ENCODE data around the gene PEAK1. TPM values are rescaled to one million over a fixed set of nuclear protein-coding genes. Genes with fewer than 3 reads are reported as not detected.

The PEAK1 gene
- total RNA-seq, 4 donors from 2014 or later: 51.1 to 82.2 (median 58.1) TPM

DNA sequence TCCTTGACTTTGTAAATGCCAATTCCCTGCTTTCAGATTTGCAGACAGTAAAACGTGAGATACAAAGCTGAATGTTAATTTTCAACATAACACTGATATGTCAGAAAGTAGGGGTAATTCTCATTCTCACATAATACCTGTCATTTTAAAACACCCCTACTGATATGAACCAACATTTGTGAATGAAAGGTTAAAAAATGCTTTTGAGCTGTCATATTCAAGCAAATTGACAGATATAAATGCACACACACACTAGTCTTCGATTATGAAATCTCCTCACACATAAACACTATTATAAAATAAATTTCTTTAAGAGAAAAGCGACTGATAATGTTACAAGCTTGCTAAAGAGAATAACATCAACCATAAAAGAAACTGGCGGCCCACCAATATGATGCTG lies 128.8 kb downstream of the PEAK1 start:
- Histone ChIP-seq H3K36me3 (no peaks in the 10 kb centered on the region), H3K27ac (no peak overlapping the region), H3K4me3 (no peak overlapping the region), H3K9me3 (no peaks in the 10 kb centered on the region), H3K4me1 (no peaks in the 10 kb centered on the region), H3K27me3 (no peaks in the 10 kb centered on the region)
- TF ChIP-seq EP300 (IDR thresholded peaks at IDR 0.05; ENCODE audit: low read depth) (no peak), POLR2A (IDR thresholded peaks at IDR 0.05) (no peak), POLR2AphosphoS5 (IDR thresholded peaks at IDR 0.05) (no peak)
- TF ChIP-seq, protein P1, sequence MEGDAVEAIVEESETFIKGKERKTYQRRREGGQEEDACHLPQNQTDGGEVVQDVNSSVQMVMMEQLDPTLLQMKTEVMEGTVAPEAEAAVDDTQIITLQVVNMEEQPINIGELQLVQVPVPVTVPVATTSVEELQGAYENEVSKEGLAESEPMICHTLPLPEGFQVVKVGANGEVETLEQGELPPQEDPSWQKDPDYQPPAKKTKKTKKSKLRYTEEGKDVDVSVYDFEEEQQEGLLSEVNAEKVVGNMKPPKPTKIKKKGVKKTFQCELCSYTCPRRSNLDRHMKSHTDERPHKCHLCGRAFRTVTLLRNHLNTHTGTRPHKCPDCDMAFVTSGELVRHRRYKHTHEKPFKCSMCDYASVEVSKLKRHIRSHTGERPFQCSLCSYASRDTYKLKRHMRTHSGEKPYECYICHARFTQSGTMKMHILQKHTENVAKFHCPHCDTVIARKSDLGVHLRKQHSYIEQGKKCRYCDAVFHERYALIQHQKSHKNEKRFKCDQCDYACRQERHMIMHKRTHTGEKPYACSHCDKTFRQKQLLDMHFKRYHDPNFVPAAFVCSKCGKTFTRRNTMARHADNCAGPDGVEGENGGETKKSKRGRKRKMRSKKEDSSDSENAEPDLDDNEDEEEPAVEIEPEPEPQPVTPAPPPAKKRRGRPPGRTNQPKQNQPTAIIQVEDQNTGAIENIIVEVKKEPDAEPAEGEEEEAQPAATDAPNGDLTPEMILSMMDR (IDR thresholded peaks at IDR 0.05): no peak
- 89 to 92% methylated on average over 4 of the region's 4 CpGs for WGBS, 2 donors (ENCODE audit: low coverage in 1 of 2)
- intact Hi-C loops (cut with DNase I; ENCODE audit: low total_unique reads): no loop called here
- no peak for DNase-seq
- in situ Hi-C loops (cut with MboI; ENCODE audit: low pct_ligation_motif_present in 1 of 4, low pct_unique_long_range_greater_than_20kb in 1 of 4, low sequenced_read_pairs in 3 of 4): no loop called here

DNA sequence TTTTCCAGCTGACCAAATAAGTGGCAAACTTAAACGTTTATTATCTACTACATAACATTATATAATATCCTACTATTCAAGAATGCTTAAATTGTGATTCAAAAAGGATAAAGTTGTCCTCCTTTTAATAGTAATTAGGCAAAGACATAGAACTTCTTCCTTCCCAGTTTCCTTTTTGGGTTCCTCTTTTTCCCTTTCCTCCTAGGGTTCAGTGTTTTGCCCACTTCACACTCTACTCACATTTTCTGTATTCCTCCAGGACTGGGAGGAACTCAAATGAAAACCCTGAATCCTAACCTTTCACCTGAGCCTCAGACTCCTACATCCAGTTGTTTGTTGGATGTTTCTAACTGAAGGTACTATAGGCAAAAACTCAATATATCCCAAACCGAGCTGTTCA lies 132.5 kb downstream of the PEAK1 start:
- 77 to 83% methylated on average over 2 of the region's 2 CpGs for WGBS, 2 donors (ENCODE audit: low coverage in 1 of 2)
- no peak for TF ChIP-seq POLR2A (IDR thresholded peaks at IDR 0.05)
- TF ChIP-seq, protein P1 (IDR thresholded peaks at IDR 0.05): no peak
- no peak for TF ChIP-seq EP300 (IDR thresholded peaks at IDR 0.05; ENCODE audit: low read depth)
- no peak for TF ChIP-seq POLR2AphosphoS5 (IDR thresholded peaks at IDR 0.05)
- no peaks in the 10 kb centered on the region for H3K9me3 ChIP-seq
- H3K4me1 ChIP-seq: no peaks in the 10 kb centered on the region
- DNase-seq: no peak
- no peak overlapping the region for H3K27ac ChIP-seq
- no peaks in the 10 kb centered on the region for H3K27me3 ChIP-seq
- in situ Hi-C loops (cut with MboI; ENCODE audit: low pct_ligation_motif_present in 1 of 4, low pct_unique_long_range_greater_than_20kb in 1 of 4, low sequenced_read_pairs in 3 of 4): no loop called here
- H3K36me3 ChIP-seq: no peaks in the 10 kb centered on the region
- H3K4me3 ChIP-seq: no peak overlapping the region
- intact Hi-C loops (cut with DNase I; ENCODE audit: low total_unique reads): loop anchor here (10.0 kb wide), 1 partner anchor 727 kb away; no protein-coding TSS in a partner anchor

DNA sequence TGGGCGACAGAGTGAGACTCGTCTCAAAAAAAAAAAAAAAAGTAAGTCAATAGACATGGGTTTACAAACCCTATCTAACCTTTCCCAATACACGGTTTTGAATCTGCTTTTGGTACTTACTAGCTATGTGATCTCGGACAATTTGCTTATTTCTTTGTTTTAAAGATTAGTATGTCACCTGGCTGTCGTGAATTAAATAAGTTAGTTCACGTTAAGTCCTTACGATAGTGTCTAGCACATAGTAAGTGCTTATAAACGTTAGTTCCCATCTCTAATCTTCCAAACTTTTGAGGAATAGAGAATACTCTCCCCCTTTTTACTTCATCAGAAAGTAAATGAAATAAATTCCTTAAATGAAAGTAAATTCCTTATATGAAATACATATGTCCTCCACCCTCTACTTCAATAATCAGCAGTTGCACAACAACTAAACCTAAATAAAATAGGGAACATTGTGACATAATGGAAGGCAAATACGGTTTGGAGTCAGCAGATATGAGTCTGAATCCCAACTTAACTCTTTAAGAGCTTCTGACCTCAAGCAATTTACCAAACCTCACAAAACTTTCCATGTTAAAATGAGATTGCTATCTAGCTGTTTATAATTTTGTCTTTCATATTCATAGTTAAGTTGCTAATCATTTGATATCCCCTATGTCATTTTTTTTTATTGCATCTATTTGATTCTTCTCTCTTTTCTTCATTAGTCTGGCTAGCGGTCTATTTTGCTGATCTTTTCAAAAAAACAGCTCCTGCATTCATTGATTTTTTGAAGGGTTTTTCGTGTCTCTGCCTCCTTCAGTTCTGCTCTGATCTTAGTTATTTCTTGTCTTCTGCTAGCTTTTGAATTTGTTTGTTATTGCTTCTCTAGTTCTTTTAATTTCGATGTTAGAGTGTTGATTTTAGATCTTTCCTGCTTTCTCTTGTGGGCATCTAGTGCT lies 134.6 kb downstream of the PEAK1 start:
- no peaks in the 10 kb centered on the region for H3K27me3 ChIP-seq
- no peaks in the 10 kb centered on the region for H3K36me3 ChIP-seq
- TF ChIP-seq EP300 (IDR thresholded peaks at IDR 0.05; ENCODE audit: low read depth) (no peak), POLR2A (IDR thresholded peaks at IDR 0.05) (no peak), POLR2AphosphoS5 (IDR thresholded peaks at IDR 0.05) (no peak)
- TF ChIP-seq, protein P1 (IDR thresholded peaks at IDR 0.05): no peak
- 89% methylated on average over 12 of the region's 12 CpGs for WGBS, 2 donors (ENCODE audit: low coverage in 1 of 2)
- no peak overlapping the region for H3K4me3 ChIP-seq
- no peak overlapping the region for H3K27ac ChIP-seq
- peaks cover 0 to 3% (median 0%) of the 10 kb centered on the region in 4 donors for H3K4me1 ChIP-seq
- no peak for DNase-seq
- no peaks in the 10 kb centered on the region for H3K9me3 ChIP-seq
- intact Hi-C loops (cut with DNase I; ENCODE audit: low total_unique reads) (loop anchor here (10.0 kb wide), 1 partner anchor 729 kb away; no protein-coding TSS in a partner anchor), in situ Hi-C loops (cut with MboI; ENCODE audit: low pct_ligation_motif_present in 1 of 4, low pct_unique_long_range_greater_than_20kb in 1 of 4, low sequenced_read_pairs in 3 of 4) (no loop called here)

DNA sequence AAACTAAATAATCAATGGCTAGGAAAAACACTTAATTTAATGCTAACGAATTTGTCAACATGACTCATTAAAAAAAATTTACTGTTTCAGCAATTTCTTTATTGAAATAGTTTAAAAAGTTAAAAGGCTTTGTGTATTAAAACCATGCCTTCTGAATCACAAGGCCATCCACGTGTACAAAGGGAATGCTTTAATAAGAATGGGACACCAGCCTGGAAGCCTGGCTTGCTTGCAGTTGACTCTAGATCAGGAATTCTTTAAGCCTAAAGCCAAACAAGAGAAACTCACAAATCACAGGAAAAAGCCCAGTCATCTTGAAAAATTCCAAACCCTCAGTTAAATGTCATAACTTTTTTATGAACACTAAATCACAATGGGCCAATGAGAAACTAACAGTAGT lies 137.6 kb downstream of the PEAK1 start:
- DNase-seq: no peak
- Histone ChIP-seq H3K27ac (peak overlapping the region in 1 of 4 donors; percentile 41), H3K27me3 (no peaks in the 10 kb centered on the region), H3K36me3 (no peaks in the 10 kb centered on the region), H3K4me3 (no peak overlapping the region), H3K4me1 (peaks cover 0 to 3% (median 0%) of the 10 kb centered on the region in 4 donors), H3K9me3 (no peaks in the 10 kb centered on the region)
- in situ Hi-C loops (cut with MboI; ENCODE audit: low pct_ligation_motif_present in 1 of 4, low pct_unique_long_range_greater_than_20kb in 1 of 4, low sequenced_read_pairs in 3 of 4): no loop called here
- TF ChIP-seq POLR2A (IDR thresholded peaks at IDR 0.05): no peak
- peak in 1 of 3 donors; percentile 50 for TF ChIP-seq POLR2AphosphoS5 (IDR thresholded peaks at IDR 0.05)
- intact Hi-C loops (cut with DNase I; ENCODE audit: low total_unique reads): loop anchor here (10.0 kb wide), 1 partner anchor 732 kb away; no protein-coding TSS in a partner anchor
- 59 to 64% methylated on average over 2 of the region's 2 CpGs for WGBS, 2 donors (ENCODE audit: low coverage in 1 of 2)
